DOHH2 (cell line): ENCODE measurements around the gene TMEM151B.
"Not testable (repeated sequence)": the region's sequence is repeated elsewhere in the genome, so short reads cannot be mapped to it uniquely, and the experiment has no call there.

Source experiments
- H3F3A ChIP-seq: fragments of 200-600 bp; sonication (generic), shearing (Covaris generic); 2 replicates; pipeline ENCODE4 v1.6.0; 2016; ENCODE audit warnings: antibody characterized with exemption, mild to moderate bottlenecking; ENCODE audit not compliant: control insufficient read depth, insufficient read depth
- H3K27ac ChIP-seq: fragments of 200-600 bp; sonication (generic); 2 replicates; pipeline ENCODE4 v1.5.1; 2014; ENCODE audit warnings: low read depth, mild to moderate bottlenecking, low read length, moderate library complexity
- H3K27me3 ChIP-seq: fragments of 200-600 bp; sonication (generic); 2 replicates; pipeline ENCODE4 v1.6.1; 2014; ENCODE audit warnings: mild to moderate bottlenecking, low read length, mixed read lengths; ENCODE audit not compliant: control insufficient read depth
- H3K36me3 ChIP-seq: fragments of 200-600 bp; sonication (generic); 2 replicates; pipeline ENCODE4 v1.6.1; 2014; ENCODE audit warnings: mild to moderate bottlenecking, low read length, moderate library complexity, mixed read lengths; ENCODE audit not compliant: control insufficient read depth
- H3K4me1 ChIP-seq: fragments of 200-600 bp; sonication (generic); 2 replicates; pipeline ENCODE4 v1.6.1; 2014; ENCODE audit warnings: mild to moderate bottlenecking, low read length, mixed read lengths; ENCODE audit not compliant: control insufficient read depth
- H3K4me2 ChIP-seq: fragments of 200-600 bp; sonication (generic); 2 replicates; pipeline ENCODE4 v1.6.0; 2014; ENCODE audit warnings: mild to moderate bottlenecking, low read length, moderate library complexity
- H3K4me3 ChIP-seq: fragments of 200-600 bp; sonication (generic); 2 replicates; pipeline ENCODE4 v1.5.1; 2014; ENCODE audit warnings: mild to moderate bottlenecking, low read length, mixed read lengths
- H3K79me2 ChIP-seq: fragments of 200-600 bp; sonication (generic); 2 replicates; pipeline ENCODE4 v1.6.1; 2014; ENCODE audit warnings: mild to moderate bottlenecking, low read length, mixed read lengths; ENCODE audit not compliant: control insufficient read depth
- H3K9me2 ChIP-seq: fragments of 200-600 bp; sonication (generic); replicated peaks from 2 replicates; pipeline ENCODE4 v1.6.1; 2014; ENCODE audit warnings: mild to moderate bottlenecking, low read length, mixed read lengths; ENCODE audit not compliant: control insufficient read depth
- H3K9me3 ChIP-seq: fragments of 200-600 bp; sonication (generic); 2 replicates; pipeline ENCODE4 v1.6.1; 2014; ENCODE audit warnings: antibody characterized with exemption, low read length, mixed read lengths; ENCODE audit not compliant: control insufficient read depth, insufficient read depth
- H4K20me1 ChIP-seq: fragments of 200-600 bp; sonication (generic); 2 replicates; pipeline ENCODE4 v1.6.0; 2014; ENCODE audit warnings: low read depth, mild to moderate bottlenecking, antibody characterized with exemption, low read length, moderate library complexity; ENCODE audit not compliant: control insufficient read depth, insufficient read depth
- EZH2phosphoT487 ChIP-seq: fragments of 200-600 bp; sonication (generic); IDR thresholded peaks from 2 replicates; pipeline ENCODE4 v1.6.1; 2017; ENCODE audit warnings: borderline replicate concordance, mild to moderate bottlenecking, antibody characterized with exemption, low read length, moderate library complexity, mixed read lengths
- TF ChIP-seq, protein P1 (sequence below): fragments of 200-600 bp; sonication (generic); IDR thresholded peaks from one replicate; pipeline ENCODE4 v1.5.1; 2014; ENCODE audit warnings: antibody characterized with exemption, mild to moderate bottlenecking, low read depth, low read length; ENCODE audit not compliant: poor library complexity, severe bottlenecking

TMEM151B gene

DNA sequence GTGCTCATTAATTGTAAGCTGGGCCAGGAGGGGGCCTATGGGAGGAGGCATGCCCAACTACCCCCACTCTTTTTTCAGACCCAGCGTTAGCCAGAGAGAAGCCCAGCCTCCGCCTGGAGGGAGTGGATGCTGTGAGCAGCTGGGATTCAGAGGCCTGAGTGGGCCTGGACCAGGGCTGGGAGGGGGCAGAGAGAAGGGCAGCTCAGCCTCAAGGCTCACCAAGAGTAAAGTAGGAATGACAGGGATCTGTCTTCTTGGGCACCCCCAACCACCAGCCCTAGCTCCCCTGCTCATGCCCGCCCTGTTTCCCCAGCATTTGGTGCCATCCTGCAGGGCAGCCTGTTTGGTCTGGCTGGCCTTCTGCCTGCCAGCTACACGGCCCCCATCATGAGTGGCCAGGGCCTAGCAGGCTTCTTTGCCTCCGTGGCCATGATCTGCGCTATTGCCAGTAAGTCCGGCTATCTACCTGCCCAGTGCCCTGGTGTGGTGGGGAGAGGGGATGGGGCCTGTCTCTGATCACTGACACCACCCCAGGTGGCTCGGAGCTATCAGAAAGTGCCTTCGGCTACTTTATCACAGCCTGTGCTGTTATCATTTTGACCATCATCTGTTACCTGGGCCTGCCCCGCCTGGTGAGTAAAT is 40.1 kb upstream of the TMEM151B start:
- Histone ChIP-seq H3K4me1 (peaks cover 15% of the 10 kb centered on the region), H3K9me2 (no peaks in the 10 kb centered on the region), H3K9me3 (no peaks in the 10 kb centered on the region), H3K27ac (no peak overlapping the region), H3K36me3 (peaks cover 90% of the 10 kb centered on the region), H3K79me2 (peaks cover 33% of the 10 kb centered on the region), H3F3A (peaks cover 2% of the 10 kb centered on the region; the same call in 1 of the 2 replicates), H4K20me1 (peaks cover 7% of the 10 kb centered on the region; the same call in 1 of the 2 replicates), H3K4me3 (no peak overlapping the region), H3K4me2 (no peak overlapping the region), H3K27me3 (no peaks in the 10 kb centered on the region)
- no peak for TF ChIP-seq EZH2phosphoT487
- TF ChIP-seq, protein P1, sequence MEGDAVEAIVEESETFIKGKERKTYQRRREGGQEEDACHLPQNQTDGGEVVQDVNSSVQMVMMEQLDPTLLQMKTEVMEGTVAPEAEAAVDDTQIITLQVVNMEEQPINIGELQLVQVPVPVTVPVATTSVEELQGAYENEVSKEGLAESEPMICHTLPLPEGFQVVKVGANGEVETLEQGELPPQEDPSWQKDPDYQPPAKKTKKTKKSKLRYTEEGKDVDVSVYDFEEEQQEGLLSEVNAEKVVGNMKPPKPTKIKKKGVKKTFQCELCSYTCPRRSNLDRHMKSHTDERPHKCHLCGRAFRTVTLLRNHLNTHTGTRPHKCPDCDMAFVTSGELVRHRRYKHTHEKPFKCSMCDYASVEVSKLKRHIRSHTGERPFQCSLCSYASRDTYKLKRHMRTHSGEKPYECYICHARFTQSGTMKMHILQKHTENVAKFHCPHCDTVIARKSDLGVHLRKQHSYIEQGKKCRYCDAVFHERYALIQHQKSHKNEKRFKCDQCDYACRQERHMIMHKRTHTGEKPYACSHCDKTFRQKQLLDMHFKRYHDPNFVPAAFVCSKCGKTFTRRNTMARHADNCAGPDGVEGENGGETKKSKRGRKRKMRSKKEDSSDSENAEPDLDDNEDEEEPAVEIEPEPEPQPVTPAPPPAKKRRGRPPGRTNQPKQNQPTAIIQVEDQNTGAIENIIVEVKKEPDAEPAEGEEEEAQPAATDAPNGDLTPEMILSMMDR: no peak

DNA sequence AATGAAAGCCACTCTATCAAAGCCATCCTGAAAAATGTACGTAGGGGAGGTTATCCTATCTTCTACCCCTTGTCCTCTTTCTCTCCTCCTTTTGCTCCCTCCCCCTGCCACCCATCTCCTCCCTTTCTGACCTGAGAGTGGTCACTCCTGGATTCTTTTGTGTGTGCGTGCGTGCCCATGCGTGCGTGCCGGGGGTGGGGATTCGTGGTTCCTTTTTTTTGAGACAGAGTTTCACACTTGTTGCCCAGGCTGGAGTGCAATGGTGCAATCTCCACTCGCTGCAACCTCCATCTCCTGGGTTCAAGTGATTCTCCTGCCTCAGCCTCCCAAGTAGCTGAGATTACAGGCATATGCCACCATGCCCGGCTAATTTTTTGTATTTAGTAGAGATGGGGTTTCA is 38.8 kb upstream of the TMEM151B start:
- H3K27me3 ChIP-seq: not testable (repeated sequence)
- peaks cover 93% of the 10 kb centered on the region for H3K36me3 ChIP-seq

DNA sequence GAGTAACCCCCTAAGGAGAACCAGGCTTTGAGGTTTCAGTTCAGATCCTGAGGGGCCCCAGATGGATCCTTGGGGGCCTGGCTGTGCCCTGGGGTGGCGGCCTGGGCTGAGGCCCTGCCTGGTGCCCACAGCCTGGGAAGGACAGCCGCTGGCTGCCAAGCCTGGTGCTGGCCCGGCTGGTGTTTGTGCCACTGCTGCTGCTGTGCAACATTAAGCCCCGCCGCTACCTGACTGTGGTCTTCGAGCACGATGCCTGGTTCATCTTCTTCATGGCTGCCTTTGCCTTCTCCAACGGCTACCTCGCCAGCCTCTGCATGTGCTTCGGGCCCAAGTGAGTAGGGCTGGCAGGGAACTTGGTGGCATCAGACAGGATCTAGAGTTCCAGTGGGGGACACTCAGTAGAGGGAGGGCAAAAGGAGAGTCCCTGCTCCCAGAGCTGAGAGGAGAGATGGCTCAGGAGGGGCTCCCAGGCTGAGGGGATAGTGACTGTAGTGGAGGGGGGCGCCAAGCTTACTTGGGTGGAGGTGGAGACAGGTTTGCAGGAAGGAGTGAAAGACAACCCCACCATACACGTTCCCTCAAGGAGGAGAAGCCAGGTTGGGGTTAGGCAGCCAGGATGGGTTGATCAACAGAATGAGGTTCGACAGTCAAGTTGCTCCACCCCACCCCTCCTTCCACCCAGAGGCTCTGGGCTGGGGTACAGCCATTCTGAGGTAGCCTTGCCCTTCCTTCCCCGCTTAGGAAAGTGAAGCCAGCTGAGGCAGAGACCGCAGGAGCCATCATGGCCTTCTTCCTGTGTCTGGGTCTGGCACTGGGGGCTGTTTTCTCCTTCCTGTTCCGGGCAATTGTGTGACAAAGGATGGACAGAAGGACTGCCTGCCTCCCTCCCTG is 37.3 kb upstream of the TMEM151B start:
- Histone ChIP-seq H4K20me1 (no peaks in the 10 kb centered on the region), H3K9me3 (no peaks in the 10 kb centered on the region), H3K27me3 (no peaks in the 10 kb centered on the region), H3K27ac (no peak overlapping the region), H3F3A (peaks cover 13% of the 10 kb centered on the region), H3K4me3 (no peak overlapping the region), H3K9me2 (no peaks in the 10 kb centered on the region), H3K36me3 (peaks cover 80% of the 10 kb centered on the region), H3K4me2 (no peak overlapping the region), H3K79me2 (peaks cover 5% of the 10 kb centered on the region), H3K4me1 (peaks cover 9% of the 10 kb centered on the region)
- TF ChIP-seq EZH2phosphoT487: no peak
- TF ChIP-seq, protein P1: no peak

More for the DNA sequence above, 38.8 kb upstream of the TMEM151B start:
- H4K20me1 ChIP-seq, H3K9me2 ChIP-seq, H3K4me1 ChIP-seq, H3K27ac ChIP-seq, H3K4me3 ChIP-seq, H3K4me2 ChIP-seq, H3K9me3 ChIP-seq: not testable (repeated sequence)
- Histone ChIP-seq H3F3A (peaks cover 13% of the 10 kb centered on the region), H3K79me2 (peaks cover 20% of the 10 kb centered on the region)
